GM19468 (cell line): ENCODE measurements around the gene RRAS2.

ENCODE experiments used
- ATAC-seq: cut with Tn5 transposase; IDR thresholded peaks from one replicate; pipeline ENCODE4 v1.9.1; 2021; ENCODE audit warnings: mild to moderate bottlenecking, moderate library complexity, moderate number of reproducible peaks; ENCODE audit not compliant: unreplicated experiment; ENCODE audit errors: extremely low read depth

Gene RRAS2

DNA sequence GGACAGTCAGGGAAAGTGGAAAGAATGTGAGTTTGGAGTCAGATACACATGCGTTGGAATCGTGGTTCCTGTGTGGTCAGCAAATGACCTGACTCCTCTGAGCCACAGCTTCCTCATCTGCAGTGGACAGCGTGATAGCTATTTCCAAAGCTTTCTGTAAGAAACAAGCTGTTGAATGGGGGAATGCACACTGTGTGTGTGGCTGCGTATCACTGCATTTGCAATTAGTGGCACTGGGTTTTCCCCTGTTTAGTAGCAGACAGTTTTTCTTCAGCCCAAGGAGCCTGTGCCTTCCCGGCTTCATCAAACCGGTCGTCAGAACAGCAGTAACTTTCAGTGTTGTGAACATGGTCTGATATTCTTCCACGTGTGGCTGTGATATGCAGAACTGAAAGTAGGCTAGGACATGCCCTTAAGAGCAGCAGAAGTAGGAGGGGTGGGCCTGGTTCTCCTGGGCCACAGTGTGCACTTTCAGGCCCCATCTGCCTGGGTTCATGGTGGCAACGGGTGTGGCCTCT, 121.5 kb downstream of the RRAS2 start:
- peak; percentile 82 for ATAC-seq

DNA sequence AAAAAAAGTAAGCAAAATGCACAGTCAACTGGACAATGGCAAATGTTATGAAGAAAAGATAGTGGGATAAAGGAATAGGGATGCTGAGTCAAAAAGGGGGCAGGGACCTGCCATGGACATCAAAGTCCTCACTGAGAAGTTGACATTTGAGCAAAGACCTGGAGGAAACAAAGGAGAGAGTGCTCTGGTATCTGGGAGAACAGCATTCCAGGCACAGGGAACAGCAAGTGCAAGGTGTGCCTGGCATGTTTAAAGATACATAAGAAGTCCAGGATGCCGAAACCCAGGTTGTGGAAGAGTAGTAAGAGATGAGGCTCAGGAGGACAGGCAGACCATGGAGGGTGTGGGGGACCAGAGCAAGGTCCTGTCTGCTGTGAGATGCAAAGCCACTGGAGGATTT, 123.3 kb downstream of the RRAS2 start:
- ATAC-seq, result no peak

DNA sequence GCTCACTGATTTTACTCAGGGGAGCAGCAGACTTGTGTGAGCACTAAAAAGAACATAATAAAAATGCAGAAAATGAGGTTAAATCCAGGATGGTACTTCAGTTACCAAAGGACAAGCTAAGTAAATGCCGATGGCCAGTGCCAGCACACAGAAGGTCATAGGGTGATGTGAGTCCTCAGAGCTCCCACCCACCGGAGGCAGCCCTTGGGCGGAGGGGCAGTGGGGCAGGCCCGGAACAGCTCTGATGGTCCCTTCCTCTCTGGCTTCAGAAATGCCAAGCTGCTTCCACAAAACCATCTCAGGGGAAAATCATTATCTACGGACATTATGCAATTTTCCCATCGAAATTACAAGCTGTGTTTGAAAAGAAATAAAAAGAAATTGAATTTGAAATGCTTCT, 124.5 kb downstream of the RRAS2 start:
- no peak for ATAC-seq

DNA sequence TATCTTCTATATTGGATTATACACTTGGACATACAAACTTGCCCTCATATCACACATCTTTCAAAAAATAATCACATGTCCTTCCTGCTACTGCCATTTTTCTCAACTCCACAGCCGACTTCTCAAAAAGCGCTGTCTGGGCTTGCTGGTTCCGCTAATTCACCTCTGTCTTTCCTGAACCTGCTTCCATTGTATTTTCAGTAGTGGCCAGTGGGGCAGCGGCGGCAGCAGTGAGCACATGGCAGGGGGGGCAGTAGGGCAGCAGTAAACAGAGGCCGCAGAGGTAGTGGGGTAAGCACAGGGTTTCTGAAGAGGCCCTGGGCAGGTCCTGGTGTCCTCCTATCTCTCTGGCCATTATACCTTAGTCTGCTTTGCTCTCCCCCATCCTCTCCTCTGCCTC, 126.3 kb downstream of the RRAS2 start:
- no peak for ATAC-seq

DNA sequence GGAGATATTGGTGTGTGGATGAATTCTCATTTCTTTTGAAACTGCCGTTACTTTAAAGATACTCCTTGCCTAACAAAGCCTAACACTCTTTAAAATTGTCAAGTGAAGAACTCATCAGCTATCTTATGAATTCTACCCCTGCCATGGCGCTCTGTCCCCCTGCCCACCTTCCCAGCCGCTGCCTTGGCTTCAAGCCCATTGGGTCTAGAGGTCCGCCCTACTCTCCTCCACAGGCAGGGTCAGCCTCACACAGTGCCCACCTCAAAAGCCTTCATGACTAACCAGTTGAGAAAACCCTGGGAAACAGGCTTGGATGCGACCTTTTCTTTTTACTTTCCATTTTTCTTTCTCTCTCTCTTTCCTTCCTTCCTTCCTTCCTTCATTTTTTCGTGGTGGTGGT, 128.6 kb downstream of the RRAS2 start:
- no peak for ATAC-seq

DNA sequence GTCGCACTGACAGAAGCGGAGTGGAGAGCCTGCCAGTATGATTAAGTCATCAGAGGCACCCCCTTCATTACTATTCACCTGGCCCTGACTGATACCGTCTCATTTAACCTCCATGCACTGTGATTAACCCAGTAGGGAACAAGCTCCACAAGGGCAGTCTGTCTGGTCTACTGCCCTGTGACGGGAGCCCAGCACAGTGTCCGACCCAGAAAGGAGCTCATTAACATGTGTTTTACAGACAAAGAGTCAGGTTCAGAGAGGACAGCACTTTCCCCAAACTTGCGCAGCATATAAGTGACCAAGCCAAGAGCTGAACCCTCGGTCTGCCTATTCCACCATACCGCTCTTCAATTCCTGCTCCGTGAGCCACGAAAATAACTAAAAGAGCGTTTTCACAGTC, 129.5 kb downstream of the RRAS2 start:
- no peak for ATAC-seq

DNA sequence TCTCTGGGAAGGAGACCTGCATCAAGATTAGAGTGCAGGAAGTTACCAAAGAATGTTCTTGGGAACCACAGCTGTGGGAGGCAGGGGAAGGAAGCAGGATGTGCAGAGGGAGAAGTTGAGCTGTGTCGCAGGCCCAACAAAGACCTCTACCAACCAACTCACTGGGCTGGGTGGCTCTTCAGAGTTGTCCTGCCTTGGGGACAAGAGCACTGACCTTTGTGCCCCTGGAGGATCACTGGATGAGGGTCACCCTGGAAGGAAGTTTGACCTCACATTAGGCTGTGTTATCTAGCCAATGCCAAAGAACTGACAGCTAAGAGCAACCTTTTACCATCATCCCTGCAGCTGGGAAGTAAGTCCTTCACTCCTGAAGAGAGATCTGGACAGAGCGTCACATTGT, 130.6 kb downstream of the RRAS2 start:
- ATAC-seq, result no peak
